Upper lobe of right lung (tissue), 1 donor: ENCODE measurements around the gene COL4A4. TPM values are rescaled to one million over a fixed set of nuclear protein-coding genes. Genes with fewer than 3 reads are reported as not detected.
A peak's percentile ranks its signal among the peaks of the same experiment; 100 is the strongest.

Experiments used
- ATAC-seq: fragments of 200-7000 bp; cut with Tn5 transposase; one replicate; pipeline ENCODE4 v1.9.1; 2020; ENCODE audit warnings: mild to moderate bottlenecking, moderate library complexity
- DNase-seq: peaks from one replicate; pipeline ENCODE4 v3.0.0-alpha.2; 2020
- H3K27ac ChIP-seq: fragments of 200-600 bp; one replicate; pipeline ENCODE4 v1.8.0; 2022
- H3K27me3 ChIP-seq: fragments of 200-600 bp; one replicate; pipeline ENCODE4 v1.8.0; 2022; ENCODE audit warnings: mild to moderate bottlenecking
- H3K36me3 ChIP-seq: fragments of 200-600 bp; one replicate; pipeline ENCODE4 v1.8.0; 2022
- H3K4me1 ChIP-seq: fragments of 200-600 bp; one replicate; pipeline ENCODE4 v1.8.0; 2022
- H3K4me3 ChIP-seq: fragments of 200-600 bp; one replicate; pipeline ENCODE4 v1.8.0; 2022; ENCODE audit warnings: mild to moderate bottlenecking
- H3K9me3 ChIP-seq: fragments of 200-600 bp; one replicate; pipeline ENCODE4 v1.8.0; 2022
- intact Hi-C: fragments of 100-400 bp; cut with DNase I; formaldehyde crosslinking; loops from one replicate; pipeline ENCODE4 v1.11.0; 2022
- total RNA-seq: library from RNA; stranded (reverse); fragmentation: NEBNext Ultra II Directional; extraction: Animal tissue kit (Norgen Biotek cat#: 25700); gene quantifications from one replicate; pipeline ENCODE4 v1.2.1, GENCODE V29; 2021
- TF ChIP-seq, protein P1 (sequence below): fragments of 200-600 bp; IDR thresholded peaks from one replicate; pipeline ENCODE4 v1.8.0; 2022; ENCODE audit warnings: antibody characterized with exemption
- donor health status: DM: no; HTN: yes; CAD: no; lungs with severe emphysema.

COL4A4 gene
- total RNA-seq, 1 donor from 2014 or later = 36.1 TPM

DNA sequence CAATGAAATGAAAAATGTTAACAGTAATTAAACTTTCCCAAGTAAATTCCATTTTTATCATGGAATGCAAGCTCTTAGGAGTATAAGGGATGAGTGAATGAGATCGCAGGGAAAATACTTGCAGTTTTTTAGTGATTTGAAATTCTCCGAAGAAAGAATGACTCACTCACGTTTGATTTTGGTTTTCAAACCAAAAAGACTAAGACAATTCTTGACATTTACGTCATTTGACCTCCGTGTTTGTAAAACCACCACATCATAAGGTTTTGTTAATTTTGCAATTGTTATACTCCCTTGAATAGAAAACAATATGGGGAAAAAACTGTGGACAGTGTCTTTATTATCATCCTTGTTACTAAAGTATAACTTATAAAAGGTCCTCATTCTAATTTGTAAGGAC is 29.4 kb downstream of the COL4A4 start:
- no peaks in the 10 kb centered on the region for H3K4me1 ChIP-seq
- no peak for ATAC-seq
- H3K27me3 ChIP-seq = no peaks in the 10 kb centered on the region
- H3K4me3 ChIP-seq = no peak overlapping the region
- H3K27ac ChIP-seq = no peak overlapping the region
- intact Hi-C loops = no loop called here
- no peaks in the 10 kb centered on the region for H3K36me3 ChIP-seq
- no peak for DNase-seq
- no peaks in the 10 kb centered on the region for H3K9me3 ChIP-seq
- TF ChIP-seq, protein P1, sequence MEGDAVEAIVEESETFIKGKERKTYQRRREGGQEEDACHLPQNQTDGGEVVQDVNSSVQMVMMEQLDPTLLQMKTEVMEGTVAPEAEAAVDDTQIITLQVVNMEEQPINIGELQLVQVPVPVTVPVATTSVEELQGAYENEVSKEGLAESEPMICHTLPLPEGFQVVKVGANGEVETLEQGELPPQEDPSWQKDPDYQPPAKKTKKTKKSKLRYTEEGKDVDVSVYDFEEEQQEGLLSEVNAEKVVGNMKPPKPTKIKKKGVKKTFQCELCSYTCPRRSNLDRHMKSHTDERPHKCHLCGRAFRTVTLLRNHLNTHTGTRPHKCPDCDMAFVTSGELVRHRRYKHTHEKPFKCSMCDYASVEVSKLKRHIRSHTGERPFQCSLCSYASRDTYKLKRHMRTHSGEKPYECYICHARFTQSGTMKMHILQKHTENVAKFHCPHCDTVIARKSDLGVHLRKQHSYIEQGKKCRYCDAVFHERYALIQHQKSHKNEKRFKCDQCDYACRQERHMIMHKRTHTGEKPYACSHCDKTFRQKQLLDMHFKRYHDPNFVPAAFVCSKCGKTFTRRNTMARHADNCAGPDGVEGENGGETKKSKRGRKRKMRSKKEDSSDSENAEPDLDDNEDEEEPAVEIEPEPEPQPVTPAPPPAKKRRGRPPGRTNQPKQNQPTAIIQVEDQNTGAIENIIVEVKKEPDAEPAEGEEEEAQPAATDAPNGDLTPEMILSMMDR = no peak

DNA sequence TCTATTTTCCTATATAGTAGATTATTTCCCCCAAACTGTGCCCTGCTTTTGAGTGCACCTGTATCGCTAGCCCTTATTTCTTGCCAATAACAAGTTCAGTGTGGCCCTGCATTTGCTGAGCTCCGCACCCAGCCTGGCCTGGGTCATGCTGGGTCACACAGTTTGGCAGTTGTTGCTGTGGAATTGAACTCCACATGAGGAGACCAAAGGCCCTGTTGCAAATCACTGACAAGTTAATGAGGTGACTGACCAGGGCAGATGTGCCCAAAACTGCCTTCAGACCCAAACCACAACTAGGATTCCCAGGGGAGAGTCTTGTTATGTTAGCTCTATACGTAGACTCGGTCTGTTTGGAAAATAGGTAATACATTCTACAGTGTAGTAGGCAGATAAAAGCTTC is 31.0 kb downstream of the COL4A4 start:
- Histone ChIP-seq H3K27me3 (no peaks in the 10 kb centered on the region), H3K36me3 (no peaks in the 10 kb centered on the region), H3K27ac (no peak overlapping the region), H3K4me3 (no peak overlapping the region), H3K9me3 (no peaks in the 10 kb centered on the region), H3K4me1 (no peaks in the 10 kb centered on the region)
- ATAC-seq = no peak
- TF ChIP-seq, protein P1 = no peak
- no peak for DNase-seq
- intact Hi-C loops = no loop called here

DNA sequence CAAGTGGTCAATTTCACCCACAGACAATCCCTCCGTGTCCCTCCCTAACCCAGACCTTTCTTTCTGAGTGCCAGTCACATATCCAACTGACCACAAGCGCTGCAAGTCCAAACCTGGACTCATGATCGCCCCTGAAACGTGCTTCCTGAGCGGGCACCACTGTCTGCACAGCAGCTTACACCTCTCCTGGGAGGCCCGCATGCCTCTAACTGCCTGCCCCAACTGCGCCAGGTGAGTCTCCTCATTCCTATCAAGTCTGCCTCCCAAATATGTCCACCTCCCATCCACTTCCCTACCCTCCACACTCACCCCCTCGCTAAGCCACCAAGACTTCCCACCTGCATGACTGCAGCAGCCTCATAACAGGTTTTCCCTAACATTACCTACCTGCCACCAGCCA is 33.4 kb downstream of the COL4A4 start:
- ATAC-seq = peak; percentile 4
- intact Hi-C loops = no loop called here

DNA sequence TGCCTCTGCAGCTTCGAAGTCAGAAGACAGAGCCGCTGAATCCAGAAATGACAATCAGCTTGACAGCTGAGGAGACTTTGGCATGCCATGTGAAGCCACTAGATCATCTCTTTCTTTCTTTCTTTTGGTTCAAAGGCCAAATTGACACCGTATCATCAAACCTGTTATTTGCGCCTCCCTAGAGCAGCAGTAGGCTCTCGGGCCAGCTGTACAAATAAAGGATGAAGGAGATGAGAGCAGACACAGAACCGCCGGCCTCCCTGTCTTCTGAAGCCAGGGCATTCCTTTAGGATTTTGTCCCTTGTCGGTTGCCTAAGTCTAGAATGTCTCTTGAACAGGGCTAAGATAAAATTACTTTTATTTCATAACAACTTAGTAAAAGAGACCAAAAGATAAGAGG is 36.8 kb downstream of the COL4A4 start:
- intact Hi-C loops = no loop called here

More for the DNA sequence above, 33.4 kb downstream of the COL4A4 start:
- no peaks in the 10 kb centered on the region for H3K4me1 ChIP-seq
- H3K27me3 ChIP-seq = peaks cover 4% of the 10 kb centered on the region
- H3K4me3 ChIP-seq = no peak overlapping the region
- no peaks in the 10 kb centered on the region for H3K36me3 ChIP-seq
- DNase-seq = no peak
- no peaks in the 10 kb centered on the region for H3K9me3 ChIP-seq
- no peak overlapping the region for H3K27ac ChIP-seq
- TF ChIP-seq, protein P1 = no peak

DNA sequence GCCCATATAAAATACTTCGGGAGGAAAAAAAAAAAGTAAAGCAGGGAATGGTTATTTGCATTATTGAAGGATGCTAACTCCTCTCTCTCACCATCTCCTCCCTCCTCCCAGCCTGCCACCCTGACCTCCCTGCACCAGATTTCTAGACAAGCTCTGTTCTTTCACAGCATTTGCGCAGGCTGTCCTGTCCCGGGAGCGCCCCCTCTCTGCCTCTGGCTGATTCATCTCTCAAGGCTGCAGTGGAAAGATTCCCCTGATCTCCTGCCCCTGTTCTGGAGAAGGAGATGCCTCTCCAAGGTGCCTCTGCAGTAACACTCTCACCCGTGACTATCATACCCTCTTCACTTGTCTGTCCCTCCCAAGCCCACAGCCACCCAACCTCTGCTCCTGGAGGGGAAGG is 38.5 kb downstream of the COL4A4 start:
- TF ChIP-seq, protein P1 = no peak
- peaks cover 4% of the 10 kb centered on the region for H3K27me3 ChIP-seq
- DNase-seq = no peak
- H3K36me3 ChIP-seq = no peaks in the 10 kb centered on the region
- H3K4me1 ChIP-seq = no peaks in the 10 kb centered on the region
- H3K4me3 ChIP-seq = no peak overlapping the region
- no peak for ATAC-seq
- H3K9me3 ChIP-seq = no peaks in the 10 kb centered on the region
- no peak overlapping the region for H3K27ac ChIP-seq
- intact Hi-C loops = no loop called here

More for the DNA sequence above, 36.8 kb downstream of the COL4A4 start:
- no peak overlapping the region for H3K4me3 ChIP-seq
- ATAC-seq (no peak), DNase-seq (no peak)
- H3K27me3 ChIP-seq = peaks cover 4% of the 10 kb centered on the region
- no peak overlapping the region for H3K27ac ChIP-seq
- H3K4me1 ChIP-seq = no peaks in the 10 kb centered on the region
- TF ChIP-seq, protein P1 = no peak
- no peaks in the 10 kb centered on the region for H3K36me3 ChIP-seq
- no peaks in the 10 kb centered on the region for H3K9me3 ChIP-seq

DNA sequence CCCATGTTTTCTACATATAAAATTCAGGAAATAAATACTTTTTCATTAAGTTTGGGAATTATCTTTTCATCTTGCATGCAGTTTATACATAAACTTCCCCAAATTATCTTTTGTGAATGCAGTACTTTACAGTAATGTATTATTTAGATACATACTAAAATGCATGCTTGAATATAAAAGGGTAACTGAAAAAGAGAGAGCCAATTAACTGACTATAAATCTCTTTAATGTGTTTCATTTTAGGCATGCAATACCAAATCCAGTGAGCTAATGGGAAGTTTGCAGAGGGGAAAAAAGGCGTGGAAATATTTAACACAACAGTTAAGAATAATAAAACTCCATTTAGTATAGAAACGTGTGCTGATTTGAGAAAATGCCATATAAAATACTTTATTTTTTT is 39.2 kb downstream of the COL4A4 start:
- peaks cover 4% of the 10 kb centered on the region for H3K27me3 ChIP-seq
- H3K9me3 ChIP-seq = no peaks in the 10 kb centered on the region
- H3K36me3 ChIP-seq = no peaks in the 10 kb centered on the region
- H3K4me3 ChIP-seq = no peak overlapping the region
- H3K27ac ChIP-seq = no peak overlapping the region
- DNase-seq (no peak), ATAC-seq (no peak)
- H3K4me1 ChIP-seq = no peaks in the 10 kb centered on the region
- intact Hi-C loops = no loop called here
- TF ChIP-seq, protein P1 = no peak
